ENCODE data around the gene AARS1.
"Not testable (repeated sequence)": the region's sequence is repeated elsewhere in the genome, so short reads cannot be mapped to it uniquely, and the experiment has no call there.

AARS1 gene

GRCh38 chr16:70289229-70290094 lies at the start of gene AARS1:
Gene AARS1, minus strand, starts transcription at chr16:70289506. Its CDS starts 6,743 bp downstream, at chr16:70282763.
- ATAC-seq: peak; percentile 99

- no peak for ATAC-seq
Observed at GRCh38 chr16:70337814-70338213, 48.5 kb upstream of the AARS1 start.

DNA sequence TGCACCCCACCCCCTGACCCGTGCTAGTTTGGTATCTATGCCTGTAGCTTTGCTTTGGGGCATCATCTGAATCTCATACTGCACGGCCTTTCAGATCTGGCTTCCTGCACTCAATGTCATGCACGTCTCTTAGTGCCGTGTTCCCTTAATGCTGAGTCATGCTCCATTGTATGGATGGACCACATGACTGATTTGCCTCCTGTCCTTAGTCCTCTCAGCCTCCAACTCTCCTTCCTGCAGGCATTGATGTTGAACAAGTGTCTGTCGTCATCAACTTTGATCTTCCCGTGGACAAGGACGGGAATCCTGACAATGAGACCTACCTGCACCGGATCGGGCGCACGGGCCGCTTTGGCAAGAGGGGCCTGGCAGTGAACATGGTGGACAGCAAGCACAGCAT lies 43.4 kb upstream of the AARS1 start:
- ATAC-seq: not testable (repeated sequence)

DNA sequence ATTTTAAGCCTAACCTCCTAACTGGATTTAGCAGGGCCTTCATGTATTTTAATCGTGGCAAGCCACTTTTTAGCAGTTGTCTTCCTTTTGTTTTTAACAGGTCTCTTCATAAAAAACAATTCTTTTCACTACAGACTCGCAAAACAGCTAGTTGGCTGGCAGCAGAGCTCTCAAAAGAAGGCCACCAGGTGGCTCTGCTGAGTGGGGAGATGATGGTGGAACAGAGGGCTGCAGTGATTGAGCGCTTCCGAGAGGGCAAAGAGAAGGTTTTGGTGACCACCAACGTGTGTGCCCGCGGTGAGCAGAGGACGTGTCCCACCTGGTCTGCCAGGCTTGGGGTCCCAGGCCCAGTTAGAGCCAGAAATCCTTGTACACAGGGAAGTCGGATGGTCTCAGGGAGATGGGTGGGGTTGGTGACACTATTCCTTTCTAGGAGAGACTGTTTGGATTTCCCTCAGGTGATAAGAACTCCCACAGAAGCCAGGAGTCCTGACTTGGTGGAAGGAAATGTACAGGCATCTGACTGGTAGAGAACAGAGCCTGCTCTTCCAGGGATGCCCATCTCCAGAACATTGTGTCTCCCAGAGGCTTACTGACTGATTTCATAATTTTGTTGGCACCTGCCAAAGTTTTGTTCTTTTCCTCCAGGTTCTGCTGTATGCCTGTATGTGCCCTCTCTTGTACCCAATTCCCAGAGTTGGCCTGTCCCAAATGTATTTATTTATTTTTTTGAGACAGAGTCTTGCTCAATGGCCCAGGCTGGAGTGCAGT lies 42.5 kb upstream of the AARS1 start:
- ATAC-seq: peak in 1 of 2 donors; percentile 38

GRCh38 chr16:70331091-70331490 lies 41.8 kb upstream of the AARS1 start:
- ATAC-seq: no peak

- no peak for ATAC-seq
Observed at GRCh38 chr16:70324998-70325747, 35.9 kb upstream of the AARS1 start.

DNA sequence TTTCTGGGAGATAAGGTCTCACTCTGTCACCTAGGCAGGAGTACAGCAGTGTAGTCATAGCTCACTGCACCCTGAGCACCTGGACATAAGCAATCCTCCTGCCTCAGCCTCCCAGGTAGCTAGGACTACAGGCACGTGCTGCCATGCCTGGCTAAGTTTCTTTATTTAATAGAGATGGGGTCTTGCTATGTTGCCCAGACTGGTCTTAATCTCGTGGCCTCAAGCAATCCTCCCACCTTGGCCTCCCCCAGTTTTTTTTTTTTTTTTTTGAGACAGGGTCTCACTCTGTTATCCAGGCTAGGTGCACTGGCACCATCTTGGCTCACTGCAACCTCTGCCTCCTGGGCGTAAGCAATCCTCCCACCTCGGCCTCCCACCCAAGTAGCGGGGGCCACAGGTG lies 30.8 kb upstream of the AARS1 start:
- ATAC-seq: no peak

GRCh38 chr16:70307726-70308125 lies 18.4 kb upstream of the AARS1 start:
- not testable (repeated sequence) for ATAC-seq

DNA sequence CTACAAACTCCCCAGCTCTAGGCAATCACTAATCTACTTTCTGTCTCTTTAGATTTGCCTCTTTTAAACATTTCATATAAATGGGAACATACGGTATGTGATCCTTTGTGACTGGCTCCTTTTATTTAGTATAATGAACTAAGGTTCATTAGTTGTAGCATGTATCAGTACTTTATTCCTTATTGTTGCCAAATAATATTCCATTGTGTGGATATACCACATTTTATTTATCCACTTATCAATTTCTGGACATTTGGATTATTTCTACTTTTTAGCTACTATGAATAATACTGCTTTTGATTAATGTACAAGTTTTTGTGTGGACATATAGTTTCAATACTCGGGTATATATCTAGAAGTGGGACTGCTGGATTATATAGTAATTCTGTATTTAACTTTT lies 17.6 kb upstream of the AARS1 start:
- no peak for ATAC-seq

GRCh38 chr16:70304892-70305448 lies 15.7 kb upstream of the AARS1 start:
- ATAC-seq: no peak

GRCh38 chr16:70302745-70303144 lies 13.4 kb upstream of the AARS1 start:
- peak; percentile 65 to 70 for ATAC-seq

DNA sequence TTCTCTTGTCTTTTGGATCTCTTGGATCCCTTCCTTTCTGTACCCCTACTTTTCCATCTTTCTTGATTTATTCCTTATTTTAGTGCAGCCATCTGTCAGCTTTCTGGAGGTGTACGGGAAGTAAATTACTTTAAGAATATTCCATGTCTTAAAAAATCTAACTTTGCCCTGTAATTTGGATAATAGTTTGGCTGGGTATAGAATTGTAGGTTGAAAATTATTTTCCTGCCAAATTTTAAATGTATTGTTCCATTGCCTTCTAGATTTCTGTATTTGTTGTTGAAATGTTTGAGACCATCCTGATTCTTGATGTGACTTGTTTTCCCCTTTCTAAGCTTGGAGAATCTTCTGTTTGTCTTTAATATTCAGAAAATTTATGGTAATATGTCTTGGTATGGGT lies 11.8 kb upstream of the AARS1 start:
- no peak for ATAC-seq

DNA sequence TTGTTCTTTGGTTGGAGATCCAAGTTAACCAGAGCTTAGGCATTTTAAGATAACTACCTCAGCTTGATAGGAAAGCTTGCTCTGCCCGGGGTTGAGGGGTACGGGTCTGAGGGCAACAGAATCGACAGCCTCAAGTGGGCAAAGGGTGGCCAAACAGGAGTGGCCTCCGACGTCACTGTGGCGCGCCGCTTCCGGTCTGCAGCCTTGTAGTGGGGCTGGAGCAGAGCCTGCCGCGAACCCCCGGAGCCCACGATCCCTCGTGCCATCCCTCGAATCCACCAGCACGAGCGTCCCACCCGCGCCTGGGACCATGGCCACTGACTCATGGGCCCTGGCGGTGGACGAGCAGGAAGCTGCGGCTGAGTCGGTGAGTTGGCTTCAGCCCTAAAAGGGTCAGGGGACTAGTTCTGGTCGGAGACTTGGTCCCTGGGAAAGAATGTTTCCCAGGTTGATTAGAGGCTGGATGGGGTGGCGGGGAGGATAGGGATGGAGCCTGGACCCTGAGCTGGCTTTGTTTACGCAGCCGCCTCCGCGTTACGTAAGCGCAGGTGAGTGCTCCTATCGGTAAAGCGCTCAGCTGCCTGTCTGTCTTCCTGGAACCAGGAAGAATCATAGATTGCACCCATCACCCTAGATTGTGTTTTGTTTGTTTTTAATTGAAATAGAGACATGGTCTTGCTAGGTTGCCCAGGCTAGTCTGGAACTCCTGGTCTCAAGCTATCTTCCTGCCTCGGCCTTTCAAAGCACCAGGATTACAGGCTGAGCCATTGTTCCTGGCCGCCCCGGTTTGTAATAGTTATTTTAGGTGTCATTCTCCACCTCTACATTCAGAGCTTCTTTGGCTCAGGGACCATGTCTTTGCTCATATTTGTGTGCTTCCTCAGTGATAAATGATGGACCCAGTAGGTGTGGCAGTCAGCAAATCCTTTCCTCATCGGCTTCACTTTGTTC lies 10.0 kb upstream of the AARS1 start, which contains the start of gene DDX19B:
DDX19B (plus strand) TSS at position 199 of the 951 bp plus-strand sequence; CDS start at position 311, 112 bp downstream.
- ATAC-seq: peak; percentile 71 to 81

DNA sequence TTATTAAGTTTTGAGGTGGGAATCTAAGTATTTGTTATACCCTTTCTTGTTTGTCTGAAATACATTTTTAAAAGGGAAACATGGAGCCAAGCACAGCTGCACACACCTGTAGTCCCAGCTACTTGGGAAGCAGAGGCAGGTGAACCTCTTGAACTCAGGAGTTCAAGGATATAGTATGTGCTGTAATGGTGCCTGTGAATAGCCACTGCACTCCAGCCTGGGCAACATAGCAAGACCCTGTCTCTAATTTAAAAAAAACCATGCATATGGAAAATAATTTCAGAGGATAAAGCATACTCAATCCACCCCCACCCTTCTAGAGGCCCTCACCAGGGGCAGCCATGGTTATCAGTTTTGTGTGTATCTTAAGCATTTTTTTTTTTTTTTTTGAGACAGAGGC lies 6.3 kb upstream of the AARS1 start:
- ATAC-seq: no peak

DNA sequence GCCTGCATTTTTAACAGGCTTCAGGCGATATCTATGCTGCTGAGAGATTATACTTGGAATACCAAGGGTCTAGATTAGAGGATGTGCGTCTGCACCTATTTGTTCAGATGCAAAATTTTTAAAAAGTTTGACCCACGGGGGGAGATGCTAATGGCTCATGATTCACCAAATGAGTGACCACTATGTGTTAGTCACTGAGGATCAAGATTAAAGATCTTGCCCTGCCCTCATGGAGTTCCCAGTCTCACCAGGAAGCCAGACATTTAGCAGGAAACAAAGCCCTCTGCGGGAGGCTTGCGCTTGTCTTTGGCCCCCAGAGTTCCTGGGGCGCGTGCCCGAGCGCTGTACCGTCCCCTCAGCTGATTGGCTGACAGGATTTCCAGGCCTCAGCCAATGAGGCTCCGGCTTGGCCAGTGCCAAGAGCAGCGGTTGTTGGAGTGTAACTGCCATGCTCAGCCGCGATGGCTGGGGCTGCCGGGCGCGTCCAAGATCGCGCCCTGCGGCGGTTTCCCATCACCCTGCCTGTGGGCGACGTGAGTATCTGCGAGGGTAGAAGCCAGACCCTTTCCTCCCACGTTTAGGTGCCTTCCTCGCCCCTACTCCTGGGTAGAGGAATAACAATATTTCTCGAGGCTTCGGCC lies 5.2 kb upstream of the AARS1 start:
- ATAC-seq: no peak

DNA sequence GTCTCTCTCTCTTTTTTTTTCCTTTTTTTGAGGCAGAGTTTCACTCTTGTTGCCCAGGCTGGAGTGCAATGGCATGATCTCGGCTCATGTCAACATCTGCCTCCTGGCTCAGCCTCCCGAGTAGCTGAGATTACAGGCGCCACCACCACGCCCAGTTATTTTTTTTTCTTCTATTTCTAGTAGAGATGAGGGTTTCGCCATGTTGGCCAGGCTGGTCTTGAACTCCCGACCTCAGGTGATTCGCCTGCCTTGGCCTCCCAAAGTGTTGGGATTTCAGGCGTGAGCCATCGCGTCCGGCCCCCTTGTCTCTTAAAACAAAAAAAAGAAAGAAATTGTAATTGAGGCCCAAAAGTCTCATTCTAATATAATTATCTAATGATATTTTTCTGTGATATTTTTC lies 2.8 kb upstream of the AARS1 start:
- not testable (repeated sequence) for ATAC-seq

- ATAC-seq: no peak
Observed at GRCh38 chr16:70290949-70291519, 1.7 kb upstream of the AARS1 start.

DNA sequence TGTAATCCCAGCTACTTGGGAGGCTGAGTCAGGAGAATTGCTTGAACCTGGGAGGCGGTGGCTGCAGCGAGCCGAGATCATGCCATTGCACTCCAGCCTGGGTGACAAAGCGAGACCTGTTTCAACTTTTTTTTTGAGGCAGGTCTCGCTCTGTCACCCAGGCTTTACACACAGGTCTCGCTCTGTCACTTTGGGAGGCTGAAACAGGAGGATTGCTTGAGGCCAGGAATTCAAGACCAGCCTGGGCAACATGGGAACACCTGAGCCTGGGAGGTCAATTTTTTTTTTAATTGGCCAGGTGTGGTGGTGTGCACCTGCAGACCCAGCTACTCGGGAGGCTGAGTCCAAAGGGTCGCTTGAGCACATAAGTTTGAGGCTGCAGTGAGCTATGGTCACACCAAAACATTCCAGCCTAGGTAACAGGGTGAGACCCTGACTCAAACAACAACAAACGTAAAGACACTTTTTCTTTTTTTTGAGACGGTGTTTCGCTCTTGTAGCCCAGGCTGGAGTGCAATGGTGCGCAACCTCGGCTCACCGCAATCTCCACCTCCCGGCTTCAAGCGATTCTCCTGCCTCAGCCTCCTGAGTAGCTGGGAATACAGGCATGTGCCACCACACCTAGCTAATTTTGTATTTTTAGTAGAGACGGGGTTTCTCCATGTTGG lies 1.9 kb downstream of the AARS1 start:
- ATAC-seq: not testable (repeated sequence)

DNA sequence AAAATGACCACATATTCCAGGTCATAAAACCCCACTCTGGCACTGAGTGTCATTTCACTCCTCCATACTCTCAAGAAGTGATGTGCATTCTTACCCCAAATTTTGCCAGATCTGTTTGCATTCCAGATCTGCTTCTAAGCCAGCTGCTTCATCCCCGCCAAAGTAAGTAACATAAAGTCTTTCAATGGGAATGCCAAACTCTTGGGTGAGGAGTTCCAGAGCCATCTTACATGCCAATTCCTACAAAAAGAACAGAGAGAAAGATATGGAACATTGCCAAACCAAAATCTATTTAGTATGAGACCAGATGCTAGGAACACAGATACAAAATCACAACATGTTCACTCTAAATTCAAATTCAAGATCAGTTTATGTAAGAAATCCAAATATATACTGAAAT lies 12.9 kb downstream of the AARS1 start:
- ATAC-seq: no peak

DNA sequence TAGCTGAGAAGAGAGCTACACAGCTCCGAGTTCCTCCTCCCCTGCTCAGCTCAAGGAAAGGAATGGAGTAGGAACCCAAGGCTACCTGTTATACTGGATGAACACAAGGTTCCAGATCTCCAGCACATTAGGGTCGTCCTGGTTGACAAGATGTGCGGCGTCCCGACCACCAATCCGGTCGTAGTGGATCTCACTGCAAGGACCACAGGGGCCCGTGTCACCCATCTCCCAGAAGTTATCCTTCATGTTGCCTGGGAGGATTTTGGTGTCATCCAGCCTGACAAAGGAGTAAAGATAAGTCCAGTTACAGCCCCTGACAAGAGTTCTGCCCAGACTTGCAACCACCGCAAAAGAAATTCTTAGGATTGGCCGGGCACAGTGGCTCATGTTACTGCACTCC lies 17.6 kb downstream of the AARS1 start:
- ATAC-seq: no peak
